ENCODE measurements around the gene ZNF488.

DNA sequence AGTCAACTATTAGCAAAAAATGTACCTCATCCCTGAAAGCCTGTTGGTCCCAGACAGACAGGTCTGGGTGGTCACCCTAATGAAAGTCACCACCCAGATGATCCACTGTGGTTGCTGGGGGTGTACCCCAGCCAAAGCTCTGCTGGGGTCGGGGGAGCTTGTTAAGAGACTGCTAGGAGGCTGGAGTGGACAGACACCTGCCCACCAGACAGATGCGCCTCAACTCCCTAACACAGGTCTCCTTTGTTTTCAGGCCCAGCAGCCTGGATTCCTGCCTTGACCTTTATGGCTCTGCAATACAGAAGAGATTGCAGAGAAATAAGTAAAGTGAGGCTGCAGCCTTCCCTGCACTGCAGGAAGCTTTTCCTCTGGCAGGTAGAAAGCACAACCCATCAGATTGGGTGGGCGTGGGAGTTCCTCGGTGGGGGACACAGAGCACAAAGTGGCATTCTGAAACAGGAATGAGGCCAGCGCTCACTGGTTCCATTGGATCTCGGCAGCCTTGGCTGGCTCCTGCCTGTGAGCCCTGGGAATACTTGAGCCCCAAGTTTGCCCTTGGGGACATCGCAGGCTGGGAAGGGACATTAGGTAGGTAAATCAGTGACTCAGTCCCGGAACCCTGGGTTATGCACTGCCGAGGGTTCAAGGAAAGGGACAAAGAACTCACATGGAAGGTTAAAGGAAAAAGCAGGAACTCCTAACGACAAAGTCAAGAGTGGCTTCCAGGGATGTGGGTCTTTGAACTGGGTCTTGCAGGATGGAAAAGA lies 18.0 kb upstream of the ZNF488 start:
- no peak for TF ChIP-seq REST (IDR thresholded peaks at IDR 0.05)
- TF ChIP-seq POLR2A (IDR thresholded peaks at IDR 0.05; ENCODE audit: low read length) = no peak
- TF ChIP-seq, protein P1, sequence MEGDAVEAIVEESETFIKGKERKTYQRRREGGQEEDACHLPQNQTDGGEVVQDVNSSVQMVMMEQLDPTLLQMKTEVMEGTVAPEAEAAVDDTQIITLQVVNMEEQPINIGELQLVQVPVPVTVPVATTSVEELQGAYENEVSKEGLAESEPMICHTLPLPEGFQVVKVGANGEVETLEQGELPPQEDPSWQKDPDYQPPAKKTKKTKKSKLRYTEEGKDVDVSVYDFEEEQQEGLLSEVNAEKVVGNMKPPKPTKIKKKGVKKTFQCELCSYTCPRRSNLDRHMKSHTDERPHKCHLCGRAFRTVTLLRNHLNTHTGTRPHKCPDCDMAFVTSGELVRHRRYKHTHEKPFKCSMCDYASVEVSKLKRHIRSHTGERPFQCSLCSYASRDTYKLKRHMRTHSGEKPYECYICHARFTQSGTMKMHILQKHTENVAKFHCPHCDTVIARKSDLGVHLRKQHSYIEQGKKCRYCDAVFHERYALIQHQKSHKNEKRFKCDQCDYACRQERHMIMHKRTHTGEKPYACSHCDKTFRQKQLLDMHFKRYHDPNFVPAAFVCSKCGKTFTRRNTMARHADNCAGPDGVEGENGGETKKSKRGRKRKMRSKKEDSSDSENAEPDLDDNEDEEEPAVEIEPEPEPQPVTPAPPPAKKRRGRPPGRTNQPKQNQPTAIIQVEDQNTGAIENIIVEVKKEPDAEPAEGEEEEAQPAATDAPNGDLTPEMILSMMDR (IDR thresholded peaks at IDR 0.05) = no peak
- no peak for TF ChIP-seq NR3C1 (IDR thresholded peaks at IDR 0.05)
- TF ChIP-seq EHMT2 (IDR thresholded peaks at IDR 0.05; ENCODE audit: low read depth) = no peak
- TF ChIP-seq, protein P2, sequence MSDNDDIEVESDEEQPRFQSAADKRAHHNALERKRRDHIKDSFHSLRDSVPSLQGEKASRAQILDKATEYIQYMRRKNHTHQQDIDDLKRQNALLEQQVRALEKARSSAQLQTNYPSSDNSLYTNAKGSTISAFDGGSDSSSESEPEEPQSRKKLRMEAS (IDR thresholded peaks at IDR 0.05) = no peak
- TF ChIP-seq USF2 (IDR thresholded peaks at IDR 0.05) = no peak
- TF ChIP-seq MAZ (IDR thresholded peaks at IDR 0.05; ENCODE audit: borderline replicate concordance, low read depth, low read length) = no peak

Measured in A549 (cell line).